K562 (cell line): Measurements from ENCODE around the gene ADAP1.

Experiments used
- SREBF1 ChIP-seq: fragments of 150-350 bp; IDR thresholded peaks from 2 replicates; pipeline ENCODE4 v1.6.1; 2014; ENCODE audit warnings: antibody characterized with exemption, low read depth, low read length, borderline replicate concordance
- TF ChIP-seq, protein P1 (sequence below), 2 experiments: fragments of 450-650 bp; formaldehyde crosslinking in 1 of 2; IDR thresholded peaks; 2 replicates each; pipeline versions ENCODE4 v1.4.0 to v1.6.1; 2014 to 2020; ENCODE audit warnings: mild to moderate bottlenecking in 2 of 2, borderline replicate concordance in 1 of 2, low read depth in 1 of 2

DNA sequence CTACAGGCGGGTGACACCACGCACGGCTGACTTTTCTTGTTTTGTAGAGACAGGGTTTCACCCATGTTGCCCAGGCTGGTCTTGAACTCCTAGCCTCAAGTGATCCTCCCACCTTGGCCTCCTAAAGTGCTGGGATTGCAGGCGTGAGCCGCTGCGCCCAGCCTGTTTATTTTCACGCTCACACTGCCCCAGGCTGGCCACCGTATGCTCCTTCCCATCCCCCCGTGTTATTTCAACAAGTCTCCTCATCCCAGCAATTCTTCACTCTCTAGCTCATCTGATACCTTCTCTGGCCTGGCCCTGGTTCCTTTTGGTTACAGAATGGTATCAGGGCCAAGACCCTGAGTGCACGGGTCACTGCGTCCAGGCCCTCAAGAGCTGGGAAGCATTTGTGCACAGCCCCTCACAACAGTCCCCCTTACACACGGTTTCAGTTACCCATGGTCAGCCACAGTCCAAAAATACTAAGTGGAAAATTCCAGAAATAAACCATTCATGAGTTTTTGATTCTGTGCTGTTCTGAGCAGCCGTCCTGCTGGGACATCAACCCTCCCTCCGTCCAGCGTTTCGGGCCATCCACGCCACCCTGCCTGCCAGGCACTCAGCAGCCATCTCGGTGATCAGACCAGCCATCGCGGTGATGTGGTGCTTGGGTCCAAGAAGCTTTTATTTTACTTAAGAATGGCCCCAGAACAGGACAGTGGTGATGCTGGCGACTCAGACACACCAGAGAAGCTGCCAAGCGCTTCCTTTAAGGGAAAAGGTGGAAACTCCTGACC, 12.0 kb upstream of the ADAP1 start:
- no peak for TF ChIP-seq SREBF1
- TF ChIP-seq, protein P1, sequence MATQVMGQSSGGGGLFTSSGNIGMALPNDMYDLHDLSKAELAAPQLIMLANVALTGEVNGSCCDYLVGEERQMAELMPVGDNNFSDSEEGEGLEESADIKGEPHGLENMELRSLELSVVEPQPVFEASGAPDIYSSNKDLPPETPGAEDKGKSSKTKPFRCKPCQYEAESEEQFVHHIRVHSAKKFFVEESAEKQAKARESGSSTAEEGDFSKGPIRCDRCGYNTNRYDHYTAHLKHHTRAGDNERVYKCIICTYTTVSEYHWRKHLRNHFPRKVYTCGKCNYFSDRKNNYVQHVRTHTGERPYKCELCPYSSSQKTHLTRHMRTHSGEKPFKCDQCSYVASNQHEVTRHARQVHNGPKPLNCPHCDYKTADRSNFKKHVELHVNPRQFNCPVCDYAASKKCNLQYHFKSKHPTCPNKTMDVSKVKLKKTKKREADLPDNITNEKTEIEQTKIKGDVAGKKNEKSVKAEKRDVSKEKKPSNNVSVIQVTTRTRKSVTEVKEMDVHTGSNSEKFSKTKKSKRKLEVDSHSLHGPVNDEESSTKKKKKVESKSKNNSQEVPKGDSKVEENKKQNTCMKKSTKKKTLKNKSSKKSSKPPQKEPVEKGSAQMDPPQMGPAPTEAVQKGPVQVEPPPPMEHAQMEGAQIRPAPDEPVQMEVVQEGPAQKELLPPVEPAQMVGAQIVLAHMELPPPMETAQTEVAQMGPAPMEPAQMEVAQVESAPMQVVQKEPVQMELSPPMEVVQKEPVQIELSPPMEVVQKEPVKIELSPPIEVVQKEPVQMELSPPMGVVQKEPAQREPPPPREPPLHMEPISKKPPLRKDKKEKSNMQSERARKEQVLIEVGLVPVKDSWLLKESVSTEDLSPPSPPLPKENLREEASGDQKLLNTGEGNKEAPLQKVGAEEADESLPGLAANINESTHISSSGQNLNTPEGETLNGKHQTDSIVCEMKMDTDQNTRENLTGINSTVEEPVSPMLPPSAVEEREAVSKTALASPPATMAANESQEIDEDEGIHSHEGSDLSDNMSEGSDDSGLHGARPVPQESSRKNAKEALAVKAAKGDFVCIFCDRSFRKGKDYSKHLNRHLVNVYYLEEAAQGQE (IDR thresholded peaks at IDR 0.05; ENCODE audit: borderline replicate concordance) = no peak
- TF ChIP-seq, protein P1 (CRISPR knock-in tag; IDR thresholded peaks at IDR 0.05; ENCODE audit: low read depth) = no peak
